ENCODE data around the gene PRSS50. TPM values are rescaled to one million over a fixed set of nuclear protein-coding genes. Genes with fewer than 3 reads are reported as not detected.
"Not testable (repeated sequence)": the region's sequence is repeated elsewhere in the genome, so short reads cannot be mapped to it uniquely, and the experiment has no call there.

PRSS50 gene
- polyA plus RNA-seq, 1 experiment: not detected

DNA sequence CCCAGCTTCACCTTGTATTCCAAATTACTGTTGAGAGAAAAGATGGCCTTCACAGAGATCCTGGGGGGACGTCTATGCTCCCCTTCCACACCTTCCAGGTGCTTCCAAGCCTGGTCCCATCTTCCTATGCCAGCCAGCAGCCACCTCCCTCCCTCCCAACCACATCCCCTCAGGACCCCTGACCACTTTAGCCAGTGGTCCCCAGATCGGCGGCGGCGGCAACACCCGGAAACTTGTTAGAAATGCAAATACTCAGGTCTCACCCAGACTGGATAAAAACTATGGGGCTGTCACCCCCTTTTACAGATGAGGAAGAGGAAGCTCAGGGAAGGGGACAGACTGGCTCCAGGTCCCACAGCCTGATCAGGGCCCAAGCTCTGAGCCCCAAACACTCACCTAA lies 38.0 kb upstream of the PRSS50 start:
- ChIA-PET CTCF (no interaction called here), POLR2A (no interaction called here)
- DNase-seq (ENCODE audit: low read depth): no peak
- no peaks in the 10 kb centered on the region for H3K36me3 ChIP-seq (ENCODE audit: control insufficient read depth, insufficient read depth, low read length)
- peaks cover 6% of the 10 kb centered on the region; the same call in 1 of the 2 replicates for H3K27me3 ChIP-seq (ENCODE audit: control insufficient read depth, insufficient read depth, low read length)
- TF ChIP-seq, protein P1, sequence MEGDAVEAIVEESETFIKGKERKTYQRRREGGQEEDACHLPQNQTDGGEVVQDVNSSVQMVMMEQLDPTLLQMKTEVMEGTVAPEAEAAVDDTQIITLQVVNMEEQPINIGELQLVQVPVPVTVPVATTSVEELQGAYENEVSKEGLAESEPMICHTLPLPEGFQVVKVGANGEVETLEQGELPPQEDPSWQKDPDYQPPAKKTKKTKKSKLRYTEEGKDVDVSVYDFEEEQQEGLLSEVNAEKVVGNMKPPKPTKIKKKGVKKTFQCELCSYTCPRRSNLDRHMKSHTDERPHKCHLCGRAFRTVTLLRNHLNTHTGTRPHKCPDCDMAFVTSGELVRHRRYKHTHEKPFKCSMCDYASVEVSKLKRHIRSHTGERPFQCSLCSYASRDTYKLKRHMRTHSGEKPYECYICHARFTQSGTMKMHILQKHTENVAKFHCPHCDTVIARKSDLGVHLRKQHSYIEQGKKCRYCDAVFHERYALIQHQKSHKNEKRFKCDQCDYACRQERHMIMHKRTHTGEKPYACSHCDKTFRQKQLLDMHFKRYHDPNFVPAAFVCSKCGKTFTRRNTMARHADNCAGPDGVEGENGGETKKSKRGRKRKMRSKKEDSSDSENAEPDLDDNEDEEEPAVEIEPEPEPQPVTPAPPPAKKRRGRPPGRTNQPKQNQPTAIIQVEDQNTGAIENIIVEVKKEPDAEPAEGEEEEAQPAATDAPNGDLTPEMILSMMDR (IDR thresholded peaks at IDR 0.05; ENCODE audit: insufficient read depth, low read depth, low read length): no peak
- H3K4me3 ChIP-seq (ENCODE audit: low read depth, low read length): no peak overlapping the region

DNA sequence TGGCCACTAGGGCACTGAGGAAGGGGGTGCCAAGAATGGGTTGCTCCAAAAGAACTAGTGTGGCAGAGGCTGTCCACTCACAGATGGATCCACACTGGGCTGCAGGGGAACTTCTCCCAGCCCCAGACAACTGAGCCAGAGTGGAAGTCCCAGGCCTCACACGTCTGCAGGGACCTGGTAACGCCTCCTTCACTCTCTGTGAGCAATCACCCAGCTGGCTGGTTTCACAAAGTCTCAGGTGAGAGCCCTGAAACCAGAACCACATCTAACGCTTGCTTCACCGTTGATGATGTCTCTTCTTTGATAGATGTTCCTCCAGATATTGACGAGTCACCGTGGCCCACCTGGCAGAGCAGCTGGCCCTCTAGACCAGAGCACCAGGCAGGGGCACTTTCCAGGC lies 35.5 kb upstream of the PRSS50 start:
- H3K4me3 ChIP-seq (ENCODE audit: low read depth, low read length); CTCF ChIA-PET; DNase-seq (ENCODE audit: low read depth); H3K36me3 ChIP-seq (ENCODE audit: control insufficient read depth, insufficient read depth, low read length); POLR2A ChIA-PET: not testable (repeated sequence)
- peaks cover 13% of the 10 kb centered on the region for H3K27me3 ChIP-seq (ENCODE audit: control insufficient read depth, insufficient read depth, low read length)

DNA sequence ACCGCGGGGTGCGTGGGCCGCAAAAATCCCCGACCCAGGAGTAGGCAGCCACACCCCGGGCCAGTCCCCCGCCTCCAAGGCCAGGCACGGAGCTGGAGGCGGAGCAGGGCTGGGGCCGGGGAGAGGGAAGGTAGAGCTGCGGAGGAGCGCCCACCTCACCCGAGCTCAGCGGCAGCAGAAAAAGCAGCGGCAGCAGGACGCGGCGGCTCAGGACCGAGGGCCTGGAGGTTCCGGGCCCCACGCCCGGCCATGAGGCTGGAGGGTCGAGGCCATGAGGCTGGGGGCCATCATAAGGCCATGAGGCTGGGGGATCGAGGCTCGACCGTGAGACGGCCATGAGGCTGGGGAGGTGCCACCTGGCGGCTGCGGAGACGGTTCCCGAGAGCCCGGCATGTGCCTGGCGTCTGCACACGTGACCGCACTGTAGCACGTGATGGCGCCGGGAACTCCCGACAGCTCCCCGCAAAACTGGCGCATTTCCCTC lies 32.9 kb upstream of the PRSS50 start:
- no peaks in the 10 kb centered on the region for H3K36me3 ChIP-seq (ENCODE audit: control insufficient read depth, insufficient read depth, low read length)
- ChIA-PET POLR2A (no interaction called here), CTCF (no interaction called here)
- no peak overlapping the region for H3K4me3 ChIP-seq (ENCODE audit: low read depth, low read length)
- peaks cover 16% of the 10 kb centered on the region for H3K27me3 ChIP-seq (ENCODE audit: control insufficient read depth, insufficient read depth, low read length)
- TF ChIP-seq, protein P1 (IDR thresholded peaks at IDR 0.05; ENCODE audit: insufficient read depth, low read depth, low read length): no peak
- no peak for DNase-seq (ENCODE audit: low read depth)

DNA sequence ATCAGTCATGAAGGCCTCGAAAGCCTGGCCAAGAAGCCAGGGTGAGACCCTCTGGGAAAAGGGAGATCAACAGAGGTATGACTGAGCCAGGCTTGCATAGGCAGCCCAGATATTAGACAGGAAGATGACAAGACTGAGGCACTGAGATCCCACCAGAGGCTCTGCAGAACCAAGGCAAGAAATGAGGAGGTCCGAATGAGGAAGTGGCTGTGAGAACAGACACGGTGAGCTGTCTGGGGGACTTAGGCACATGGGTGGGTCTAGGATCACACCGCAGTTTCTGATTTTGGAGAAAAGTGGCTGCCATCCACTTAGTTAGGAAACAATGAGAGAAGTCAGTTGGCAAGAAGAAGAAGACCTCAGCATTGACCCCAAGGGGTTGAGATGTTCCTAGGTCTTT lies 31.5 kb upstream of the PRSS50 start:
- ChIA-PET CTCF (no interaction called here), POLR2A (no interaction called here)
- TF ChIP-seq, protein P1 (IDR thresholded peaks at IDR 0.05; ENCODE audit: insufficient read depth, low read depth, low read length): no peak
- H3K4me3 ChIP-seq (ENCODE audit: low read depth, low read length): no peak overlapping the region
- H3K36me3 ChIP-seq (ENCODE audit: control insufficient read depth, insufficient read depth, low read length): no peaks in the 10 kb centered on the region
- DNase-seq (ENCODE audit: low read depth): no peak
- peaks cover 18% of the 10 kb centered on the region for H3K27me3 ChIP-seq (ENCODE audit: control insufficient read depth, insufficient read depth, low read length)

DNA sequence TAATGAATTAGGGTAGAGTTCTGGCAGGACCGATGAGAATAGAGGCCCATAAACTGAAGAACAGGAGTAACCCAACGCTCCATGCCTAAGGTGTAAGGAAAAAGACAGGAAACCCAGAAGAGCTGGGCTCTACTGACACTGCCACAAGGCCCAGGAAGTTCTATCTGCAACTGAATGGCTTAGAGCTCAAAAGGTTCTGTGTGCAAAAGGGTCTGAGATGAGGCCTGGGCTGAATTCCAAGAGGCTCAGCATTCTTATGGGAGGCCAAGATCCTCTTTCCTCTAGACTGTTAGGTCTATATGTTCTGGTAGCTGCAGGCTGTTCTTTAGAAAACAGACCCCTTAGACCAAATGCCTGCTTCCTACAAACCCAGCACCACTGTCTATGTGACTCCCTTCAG lies 30.5 kb upstream of the PRSS50 start:
- ChIA-PET CTCF (no interaction called here), POLR2A (no interaction called here)
- Histone ChIP-seq H3K36me3 (ENCODE audit: control insufficient read depth, insufficient read depth, low read length) (no peaks in the 10 kb centered on the region), H3K27me3 (ENCODE audit: control insufficient read depth, insufficient read depth, low read length) (peaks cover 18% of the 10 kb centered on the region), H3K4me3 (ENCODE audit: low read depth, low read length) (no peak overlapping the region)
- TF ChIP-seq, protein P1 (IDR thresholded peaks at IDR 0.05; ENCODE audit: insufficient read depth, low read depth, low read length): no peak
- no peak for DNase-seq (ENCODE audit: low read depth)

DNA sequence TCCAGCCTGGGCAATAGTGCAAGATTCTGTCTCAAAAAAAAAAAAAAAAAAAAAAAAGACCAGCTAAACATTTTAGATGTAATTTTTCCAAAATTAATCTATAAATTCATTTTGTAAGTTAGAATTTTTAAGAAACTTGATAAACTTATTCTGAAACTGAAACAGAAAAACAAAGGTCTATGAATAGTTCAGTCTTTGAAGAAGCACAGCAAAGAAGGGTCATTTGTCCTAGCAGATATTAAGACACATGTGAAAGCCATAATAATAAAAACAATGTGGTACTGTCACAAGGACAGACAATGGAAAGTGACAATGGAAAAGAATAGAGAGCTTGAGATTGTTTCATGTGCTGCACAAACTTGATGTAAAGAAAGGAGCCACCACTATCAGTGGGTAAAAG lies 29.0 kb upstream of the PRSS50 start:
- POLR2A ChIA-PET: no interaction called here
- no peak overlapping the region for H3K4me3 ChIP-seq (ENCODE audit: low read depth, low read length)
- no peaks in the 10 kb centered on the region for H3K36me3 ChIP-seq (ENCODE audit: control insufficient read depth, insufficient read depth, low read length)
- CTCF ChIA-PET: no interaction called here
- H3K27me3 ChIP-seq (ENCODE audit: control insufficient read depth, insufficient read depth, low read length): peaks cover 13% of the 10 kb centered on the region
- TF ChIP-seq, protein P1 (IDR thresholded peaks at IDR 0.05; ENCODE audit: insufficient read depth, low read depth, low read length): no peak
- DNase-seq (ENCODE audit: low read depth): no peak
